Ecto neural progenitor cell (in vitro differentiated cells): ENCODE results near the gene CENPA.
"Not testable (repeated sequence)": the region's sequence is repeated elsewhere in the genome, so short reads cannot be mapped to it uniquely, and the experiment has no call there.

Source experiments
- DNase-seq: peaks from one replicate; pipeline ENCODE4 v3.0.0-alpha.2; 2018; ENCODE audit warnings: low spot score

The CENPA gene

DNA sequence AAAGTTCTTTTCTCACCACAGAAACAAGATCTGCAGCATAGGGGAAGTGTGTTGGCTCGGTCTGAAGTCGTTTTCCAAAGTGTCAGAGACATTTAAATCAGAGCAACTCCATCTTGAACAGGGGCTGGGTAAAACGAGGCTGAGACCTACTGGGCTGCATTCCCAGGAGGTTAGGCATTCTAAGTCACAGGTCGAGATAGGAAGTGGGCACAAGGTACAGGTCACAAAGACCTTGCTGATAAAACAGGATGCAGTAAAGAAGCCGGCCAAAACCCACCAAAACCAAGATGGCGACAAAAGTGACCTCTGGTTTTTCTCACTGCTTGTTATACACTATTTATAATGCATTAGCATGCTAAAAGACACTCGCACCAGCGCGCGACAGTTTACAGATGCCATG is 24.9 kb upstream of the CENPA start:
- not testable (repeated sequence) for DNase-seq

DNA sequence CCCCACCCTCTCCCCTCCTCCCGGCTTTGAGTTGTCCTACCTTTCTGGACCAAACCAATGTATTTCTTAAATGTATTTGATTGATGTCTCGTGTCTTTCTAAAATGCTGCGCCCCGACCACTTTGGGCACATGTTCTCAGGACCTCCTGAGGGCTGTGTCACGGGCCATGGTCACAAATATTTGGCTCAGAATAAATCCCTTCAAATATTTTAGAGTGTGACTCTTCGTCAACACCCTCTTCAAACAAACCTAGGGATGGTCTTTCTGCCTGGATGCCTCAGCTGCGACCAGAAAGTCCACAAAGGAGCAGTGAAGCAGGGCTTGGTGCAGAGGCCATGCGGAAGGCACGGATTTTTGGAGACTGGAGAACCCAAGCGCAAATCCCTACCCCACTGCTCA is 22.8 kb upstream of the CENPA start:
- DNase-seq, result no peak

- DNase-seq, result peak; percentile 85
Observed at GRCh38 chr2:26764078-26764887, 21.6 kb upstream of the CENPA start, which contains the start of gene SLC35F6. Gene SLC35F6 (plus strand): TSS chr2:26764284. CDS start chr2:26764350, 66 bp downstream.

GRCh38 chr2:26764906-26765305 is 20.9 kb upstream of the CENPA start:
- DNase-seq, result no peak

DNA sequence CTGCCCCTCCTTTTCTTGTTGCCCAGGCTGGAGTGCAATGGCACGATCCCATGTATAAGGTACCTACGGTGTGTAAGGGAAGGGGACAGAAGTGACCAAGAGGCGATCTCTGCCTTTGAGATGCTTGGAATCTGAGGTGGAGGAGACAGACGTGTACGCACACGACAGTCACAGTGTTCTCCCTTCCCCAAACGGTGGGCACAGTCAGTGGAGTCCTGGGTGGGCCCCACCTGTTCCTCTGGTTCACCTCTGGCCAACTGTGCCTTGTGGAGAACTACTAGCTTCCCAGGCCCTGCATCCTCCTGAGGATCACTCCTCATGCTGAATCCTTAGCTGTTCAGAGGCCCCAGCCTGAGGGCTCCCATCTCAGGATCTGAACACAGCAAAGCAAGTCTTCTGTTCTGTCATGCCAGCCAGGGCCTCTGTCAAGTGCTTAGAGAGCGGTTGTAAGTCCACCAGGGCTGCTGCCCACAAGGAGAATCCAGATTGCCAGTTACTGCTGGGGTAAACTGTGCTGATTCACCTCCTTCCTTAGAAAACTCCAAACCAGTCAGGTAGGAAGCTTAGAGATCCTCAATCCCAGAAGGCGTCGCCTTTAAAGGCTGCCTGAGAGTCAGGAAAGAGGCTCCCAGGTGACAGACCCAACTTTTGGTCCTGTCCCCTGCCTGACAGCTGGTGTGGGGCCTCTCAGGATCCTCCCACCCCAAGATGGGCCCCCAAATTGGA is 20.2 kb upstream of the CENPA start:
- DNase-seq, result no peak

DNA sequence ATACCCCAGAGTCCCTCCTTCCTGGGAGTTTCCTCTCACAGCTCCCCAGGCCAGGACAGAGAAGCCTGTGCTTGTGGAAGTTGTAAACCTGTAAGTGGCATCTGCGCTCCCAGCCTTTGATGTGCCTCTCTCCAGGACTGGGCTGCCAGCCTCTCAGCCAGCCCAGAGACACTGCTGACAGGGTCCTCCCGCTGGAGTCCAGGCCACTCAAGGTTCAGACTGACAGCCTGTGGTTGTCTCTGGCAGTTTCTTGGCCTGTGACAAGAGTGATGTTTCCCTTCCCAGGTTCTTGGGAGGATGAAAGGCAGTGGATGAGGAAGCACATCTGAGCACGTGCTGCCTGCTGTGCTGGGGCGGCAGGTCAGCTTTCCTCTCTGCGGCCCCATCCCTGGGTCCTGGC is 18.7 kb upstream of the CENPA start:
- no peak for DNase-seq

DNA sequence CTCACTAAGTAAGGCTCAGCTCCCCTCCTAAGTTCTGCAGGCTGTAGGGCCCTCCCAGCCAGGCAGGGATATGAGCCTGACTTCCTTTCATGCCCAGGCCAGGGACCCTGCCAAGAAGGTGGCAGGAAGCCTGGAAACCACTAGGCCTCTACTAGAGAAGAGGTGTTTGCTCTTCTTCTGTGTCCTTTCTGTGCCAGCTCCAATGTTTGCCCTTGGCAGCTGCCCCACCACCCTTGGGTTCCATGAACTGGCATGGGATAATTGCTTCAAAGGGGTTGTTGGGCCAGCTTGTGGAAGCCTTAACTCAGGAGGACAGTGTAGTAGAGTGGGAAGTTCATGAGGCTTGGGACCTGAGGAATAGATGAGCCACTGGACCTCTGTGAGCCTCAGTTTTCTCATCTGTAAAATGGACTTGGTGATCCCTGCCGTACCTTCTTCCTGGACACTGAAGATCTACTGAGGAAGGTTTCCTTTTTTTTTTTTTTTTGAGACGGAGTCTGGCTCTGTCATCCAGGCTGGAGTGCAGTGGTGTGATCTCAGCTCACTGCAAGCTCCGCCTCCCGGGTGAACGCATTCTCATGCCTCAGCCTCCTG is 17.9 kb upstream of the CENPA start:
- no peak for DNase-seq

- no peak for DNase-seq
Observed at GRCh38 chr2:26768759-26769088, 17.1 kb upstream of the CENPA start.

GRCh38 chr2:26769089-26769761 is 16.6 kb upstream of the CENPA start:
- no peak for DNase-seq

DNA sequence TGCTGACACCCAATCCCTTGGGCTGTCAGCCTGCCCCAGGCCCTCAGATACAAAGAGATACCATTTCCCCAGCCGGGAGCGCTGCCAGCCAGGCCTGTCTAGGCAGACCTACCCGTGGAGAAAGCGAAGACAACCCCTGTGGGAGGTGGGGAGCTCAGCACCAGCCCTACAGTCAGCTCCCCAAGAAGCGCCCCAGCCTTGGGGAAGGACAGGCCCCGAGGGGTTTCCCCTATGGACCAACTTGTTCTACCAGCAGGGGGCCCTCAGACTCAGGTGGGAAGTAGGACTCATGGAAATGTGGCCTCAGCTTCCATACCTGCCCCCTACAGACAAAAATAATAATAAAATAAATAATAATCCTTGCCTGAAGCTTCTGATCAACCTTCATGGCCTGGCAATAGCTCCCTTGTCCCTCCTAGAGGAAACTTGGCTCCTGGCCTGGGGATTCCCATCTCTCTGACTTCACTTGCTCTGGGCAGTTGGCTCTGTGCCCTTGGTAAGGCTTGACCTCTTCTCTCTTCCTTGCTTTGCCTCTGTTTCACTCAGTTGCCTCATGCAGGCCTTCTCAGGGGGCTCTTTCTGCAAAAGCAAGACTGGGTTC is 14.8 kb upstream of the CENPA start:
- no peak for DNase-seq

GRCh38 chr2:26772064-26773001 is 13.5 kb upstream of the CENPA start:
- DNase-seq, result no peak

- no peak for DNase-seq
Observed at GRCh38 chr2:26776195-26776800, 9.6 kb upstream of the CENPA start.

- DNase-seq, result no peak
Observed at GRCh38 chr2:26778098-26778497, 7.8 kb upstream of the CENPA start.

GRCh38 chr2:26778507-26778906 is 7.3 kb upstream of the CENPA start:
- DNase-seq, result no peak

GRCh38 chr2:26780203-26780760 is 5.6 kb upstream of the CENPA start:
- no peak for DNase-seq

- DNase-seq, result no peak
Observed at GRCh38 chr2:26782876-26783704, 2.8 kb upstream of the CENPA start.

- DNase-seq, result no peak
Observed at GRCh38 chr2:26784570-26785234, 1.2 kb upstream of the CENPA start.

DNA sequence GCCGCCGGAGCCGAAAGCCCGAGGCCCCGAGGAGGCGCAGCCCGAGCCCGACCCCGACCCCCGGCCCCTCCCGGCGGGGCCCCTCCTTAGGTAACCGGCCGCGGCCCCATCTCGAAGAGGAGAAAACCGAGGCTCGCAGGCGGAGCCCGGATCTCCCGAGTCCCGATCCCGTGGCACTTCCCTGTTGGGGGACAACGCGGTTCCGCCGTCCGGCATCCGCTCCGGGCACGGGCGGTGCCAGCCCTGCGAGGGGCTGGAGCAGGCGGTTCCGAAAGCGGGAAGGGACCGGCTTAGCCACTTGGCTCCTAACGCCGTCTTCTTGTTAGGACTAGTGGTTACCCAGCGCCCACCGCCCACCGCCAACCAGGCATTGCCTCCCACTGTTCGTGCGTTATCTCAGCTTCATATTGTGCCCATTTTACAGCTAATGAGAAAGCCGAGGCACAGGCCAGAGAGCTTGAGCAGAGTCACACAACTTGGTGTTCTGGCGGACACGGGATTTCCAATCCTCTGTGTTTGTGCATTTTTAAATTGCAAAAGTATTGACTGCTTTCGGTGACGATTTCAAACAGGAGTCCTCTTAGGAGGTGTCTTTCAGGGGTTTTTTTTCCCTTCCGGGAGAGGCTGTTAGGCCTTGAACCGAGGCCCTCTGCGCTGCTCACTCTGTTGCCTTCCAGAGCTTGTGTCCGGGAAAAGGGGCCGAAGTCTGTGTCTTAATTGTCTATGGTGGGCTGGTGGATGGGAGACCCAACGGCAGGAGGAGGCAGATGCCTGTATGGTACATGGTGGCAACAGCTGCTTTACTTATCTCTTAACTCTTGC is 562 bp downstream of the CENPA start:
- DNase-seq, result no peak
